Spleen (tissue), 11 donors: Measurements from ENCODE around the gene TRIM63. TPM values are rescaled to one million over a fixed set of nuclear protein-coding genes. Genes with fewer than 3 reads are reported as not detected.

Experiments
- DNase-seq: peaks from one replicate; pipeline ENCODE4 v3.0.0-alpha.2; 2020
- H3K27ac ChIP-seq, 8 donors: fragments of 200-600 bp; sonication (generic) in 7 of 8; 1 replicate in 4 of 8; 2 replicates in 4 of 8; pipeline versions ENCODE4 v1.5.0 to v1.8.0; 2016 to 2021; ENCODE audit warnings: inconsistent platforms in 4 of 8, mild to moderate bottlenecking in 4 of 8, moderate library complexity in 1 of 8
- H3K27me3 ChIP-seq, 7 donors: fragments of 200-600 bp; sonication (generic) in 6 of 7; replicated peaks in 1 of 7; 1 replicate in 4 of 7; 2 replicates in 3 of 7; pipeline versions ENCODE4 v1.5.0 to v1.8.0; 2016 to 2021; ENCODE audit warnings: inconsistent platforms in 3 of 7, mild to moderate bottlenecking in 1 of 7
- H3K36me3 ChIP-seq, 6 donors: fragments of 200-600 bp; sonication (generic) in 5 of 6; 1 replicate in 4 of 6; 2 replicates in 2 of 6; pipeline versions ENCODE4 v1.5.0 to v1.8.0; 2016 to 2021; ENCODE audit warnings: inconsistent platforms in 2 of 6
- H3K4me1 ChIP-seq, 6 donors: fragments of 200-600 bp; sonication (generic) in 5 of 6; 1 replicate in 3 of 6; 2 replicates in 3 of 6; pipeline versions ENCODE4 v1.5.0 to v1.8.0; 2016 to 2021; ENCODE audit warnings: inconsistent platforms in 3 of 6
- H3K4me3 ChIP-seq, 8 donors: fragments of 200-600 bp; sonication (generic) in 7 of 8; 1 replicate in 4 of 8; 2 replicates in 4 of 8; pipeline versions ENCODE4 v1.5.0 to v1.8.0; 2016 to 2021; ENCODE audit warnings: inconsistent platforms in 4 of 8, mild to moderate bottlenecking in 4 of 8, moderate library complexity in 2 of 8
- H3K9me3 ChIP-seq, 8 donors: fragments of 200-600 bp; sonication (generic) in 7 of 8; 1 replicate in 4 of 8; 2 replicates in 4 of 8; pipeline versions ENCODE4 v1.5.0 to v1.8.0; 2016 to 2021; ENCODE audit warnings: inconsistent platforms in 4 of 8
- CTCF ChIP-seq, 11 experiments: fragments of 200-600 bp in 7 of 11; fragments of 450-650 bp in 4 of 11; sonication (generic) in 4 of 11; IDR thresholded peaks in 8 of 11; conservative IDR thresholded peaks in 3 of 11; 1 replicate in 7 of 11; 2 replicates in 4 of 11; pipeline versions ENCODE4 v1.4.0 to v1.8.0; 2016 to 2021; ENCODE audit warnings: antibody characterized with exemption in 11 of 11, inconsistent platforms in 4 of 11, mild to moderate bottlenecking in 1 of 11
- POLR2A ChIP-seq, 3 donors: fragments of 450-650 bp; IDR thresholded peaks; one replicate each; pipeline ENCODE4 v1.5.1; 2017; ENCODE audit warnings: antibody characterized with exemption in 3 of 3, mild to moderate bottlenecking in 1 of 3
- POLR2AphosphoS5 ChIP-seq, 3 donors: sonication (generic); formaldehyde crosslinking; IDR thresholded peaks; one replicate each; pipeline ENCODE4 v1.5.1; 2017; ENCODE audit warnings: antibody characterized with exemption in 3 of 3
- WGBS, 5 donors: extraction: QIAGEN DNeasy Blood & Tissue Kit in 3 of 5; methylation state at CpG; one replicate each; pipeline versions ENCODE4 v1.1.5 to v1.1.7; 2013 to 2018; 5-methylcytosine and 5-hydroxymethylcytosine counted together
- intact Hi-C: fragments of 100-400 bp; cut with DNase I; formaldehyde crosslinking; loops from one replicate; pipeline ENCODE4 v1.15.0; 2023; ENCODE audit warnings: low total_unique reads
- polyA plus RNA-seq, 3 donors: library from polyadenylated mRNA; stranded (reverse); fragments of 200-250 nt; gene quantifications; one replicate each; pipeline ENCODE4 v1.2.1, GENCODE V29; 2013
- total RNA-seq, 7 donors: library from RNA; depleted of rRNA in 3 of 7; stranded (reverse); fragments of >200 nt in 3 of 7; fragmentation: NEBNext Ultra II Directional in 4 of 7; extraction: Animal tissue kit (Norgen Biotek cat#: 25700) in 4 of 7; gene quantifications; one replicate each; pipeline versions ENCODE4 v1.1.0 to v1.2.1, GENCODE V29; 2016 to 2021
- donor health status: healthy with polysubstance abuse.
- donor health status: DM: no; HTN: no; CAD: no; lungs with moderate emphysema.
- donor health status: DM: no; HTN: no; CAD: no.
- donor health status: Bipolar disorder and iron deficiency.
- donor health status: healthy.
- donor health status: DM: no; HTN: no; CAD: no.
- donor health status: DM: yes; HTN: yes; CAD: no.

Gene TRIM63
- total and polyA plus RNA-seq, 10 donors = 0.13 to 0.61 (median 0.30) TPM; not detected in 5

GRCh38 chr1:26029054-26029863 is 38.2 kb downstream of the TRIM63 start:
- peaks cover 0 to 8% (median 0%) of the 10 kb centered on the region in 6 donors for H3K4me1 ChIP-seq
- 79 to 86% (median 83%) methylated on average over 9 to 15 of the region's 15 CpGs for WGBS, 5 donors
- no peak for DNase-seq
- intact Hi-C loops = no loop called here
- H3K36me3 ChIP-seq = no peaks in the 10 kb centered on the region
- H3K9me3 ChIP-seq = no peaks in the 10 kb centered on the region
- no peak for TF ChIP-seq POLR2A (IDR thresholded peaks at IDR 0.05)
- TF ChIP-seq POLR2AphosphoS5 (IDR thresholded peaks at IDR 0.05) = no peak
- no peak for TF ChIP-seq CTCF (IDR thresholded peaks at IDR 0.05 in 8 of 11, conservative IDR thresholded peaks at IDR 0.05 in 3 of 11)
- H3K27ac ChIP-seq = no peak overlapping the region
- H3K4me3 ChIP-seq = no peak overlapping the region
- peaks cover 0 to 11% (median 0%) of the 10 kb centered on the region in 7 donors for H3K27me3 ChIP-seq

GRCh38 chr1:26028490-26028980 is 38.9 kb downstream of the TRIM63 start:
- H3K4me1 ChIP-seq = peaks cover 0 to 8% (median 0%) of the 10 kb centered on the region in 6 donors

GRCh38 chr1:26027716-26028489 is 39.5 kb downstream of the TRIM63 start:
- intact Hi-C loops = no loop called here
- H3K27me3 ChIP-seq = no peaks in the 10 kb centered on the region
- no peaks in the 10 kb centered on the region for H3K36me3 ChIP-seq
- DNase-seq = no peak
- H3K4me3 ChIP-seq = no peak overlapping the region
- H3K9me3 ChIP-seq = no peaks in the 10 kb centered on the region
- 27 to 38% (median 36%) methylated on average over 2 to 3 of the region's 3 CpGs for WGBS, 5 donors
- H3K27ac ChIP-seq = no peak overlapping the region
- H3K4me1 ChIP-seq = peaks cover 0 to 8% (median 0%) of the 10 kb centered on the region in 6 donors
- TF ChIP-seq CTCF (IDR thresholded peaks at IDR 0.05 in 8 of 11, conservative IDR thresholded peaks at IDR 0.05 in 3 of 11) = no peak
- no peak for TF ChIP-seq POLR2A (IDR thresholded peaks at IDR 0.05)
- TF ChIP-seq POLR2AphosphoS5 (IDR thresholded peaks at IDR 0.05) = peak in 1 of 3 donors; percentile 18

More at GRCh38 chr1:26028490-26028980, 38.9 kb downstream of the TRIM63 start:
- intact Hi-C loops = no loop called here
- Histone ChIP-seq H3K27ac (no peak overlapping the region), H3K4me3 (no peak overlapping the region), H3K9me3 (no peaks in the 10 kb centered on the region), H3K36me3 (no peaks in the 10 kb centered on the region), H3K27me3 (peaks cover 0 to 4% (median 0%) of the 10 kb centered on the region in 7 donors)
- no peak for DNase-seq
- TF ChIP-seq POLR2A (IDR thresholded peaks at IDR 0.05) (no peak), CTCF (IDR thresholded peaks at IDR 0.05 in 8 of 11, conservative IDR thresholded peaks at IDR 0.05 in 3 of 11) (no peak), POLR2AphosphoS5 (IDR thresholded peaks at IDR 0.05) (no peak)
- 67 to 77% (median 69%) methylated on average over 8 of the region's 8 CpGs for WGBS, 5 donors
